Fibroblast of skin of scalp (primary cell): ENCODE results near the gene COL4A2. TPM values are rescaled to one million over a fixed set of nuclear protein-coding genes. Genes with fewer than 3 reads are reported as not detected.
A peak's percentile ranks its signal among the peaks of the same experiment; 100 is the strongest.

Experiments used
- DNase-seq: peaks from one replicate; pipeline ENCODE4 v3.0.0-alpha.2; 2013
- polyA plus RNA-seq, 2 experiments: library from polyadenylated mRNA; unstranded; fragments of 120-200 nt; gene quantifications; one replicate each; pipeline ENCODE4 v1.2.1, GENCODE V29; 2013; ENCODE audit not compliant: insufficient read length in 2 of 2

Gene COL4A2
- 1,234 TPM for polyA plus RNA-seq (2013, experiment 1 of 2; ENCODE audit: insufficient read length)
- 1,216 TPM for polyA plus RNA-seq (2013, experiment 2 of 2; ENCODE audit: insufficient read length)

- peak; percentile 87 for DNase-seq
Observed at GRCh38 chr13:110306960-110307766, at the start of gene COL4A2, which contains the start of gene COL4A1. Gene COL4A2 (plus strand): TSS chr13:110307284. CDS start chr13:110307904, 620 bp downstream. Gene COL4A1 (minus strand): TSS chr13:110307157. CDS start chr13:110307027, 130 bp downstream.

- no peak for DNase-seq
Observed at GRCh38 chr13:110257408-110257807, 49.7 kb upstream of the COL4A2 start.

- DNase-seq: no peak
Observed at GRCh38 chr13:110258876-110259631, 48.0 kb upstream of the COL4A2 start.

GRCh38 chr13:110259651-110260050, 47.4 kb upstream of the COL4A2 start:
- no peak for DNase-seq

GRCh38 chr13:110261166-110262081, 45.7 kb upstream of the COL4A2 start:
- DNase-seq: no peak

GRCh38 chr13:110262082-110262436, 45.0 kb upstream of the COL4A2 start:
- DNase-seq: no peak

GRCh38 chr13:110262508-110263291, 44.4 kb upstream of the COL4A2 start:
- no peak for DNase-seq

- DNase-seq: no peak
Observed at GRCh38 chr13:110263404-110263803, 43.7 kb upstream of the COL4A2 start.

- no peak for DNase-seq
Observed at GRCh38 chr13:110263888-110264287, 43.2 kb upstream of the COL4A2 start.

- DNase-seq: no peak
Observed at GRCh38 chr13:110264685-110265275, 42.3 kb upstream of the COL4A2 start.

- no peak for DNase-seq
Observed at GRCh38 chr13:110265341-110265681, 41.8 kb upstream of the COL4A2 start.

GRCh38 chr13:110265682-110266430, 41.2 kb upstream of the COL4A2 start:
- DNase-seq: no peak

GRCh38 chr13:110266431-110266809, 40.7 kb upstream of the COL4A2 start:
- no peak for DNase-seq

- DNase-seq: no peak
Observed at GRCh38 chr13:110266983-110267382, 40.1 kb upstream of the COL4A2 start.

- no peak for DNase-seq
Observed at GRCh38 chr13:110268061-110268460, 39.0 kb upstream of the COL4A2 start.

GRCh38 chr13:110268576-110269185, 38.4 kb upstream of the COL4A2 start:
- no peak for DNase-seq

GRCh38 chr13:110269509-110270185, 37.4 kb upstream of the COL4A2 start:
- no peak for DNase-seq

- no peak for DNase-seq
Observed at GRCh38 chr13:110270507-110270906, 36.6 kb upstream of the COL4A2 start.

GRCh38 chr13:110271313-110271712, 35.8 kb upstream of the COL4A2 start:
- no peak for DNase-seq

- no peak for DNase-seq
Observed at GRCh38 chr13:110272227-110272626, 34.9 kb upstream of the COL4A2 start.
